ENCODE measurements around the gene ATP6V1C2.

GRCh38 chr2:10776231-10776977 is 55.0 kb downstream of the ATP6V1C2 start:
- TF ChIP-seq MAFK (IDR thresholded peaks at IDR 0.05; ENCODE audit: low read depth, low read length) (no peak), RAD21 (IDR thresholded peaks at IDR 0.05; ENCODE audit: low read length) (no peak), CHD1 (IDR thresholded peaks at IDR 0.05; ENCODE audit: low read depth, low read length) (no peak), CTCF (conservative IDR thresholded peaks at IDR 0.05; ENCODE audit: low read depth, low read length) (no peak)
